ENCODE measurements around the gene RAET1E.
"Not testable (repeated sequence)": the region's sequence is repeated elsewhere in the genome, so short reads cannot be mapped to it uniquely, and the experiment has no call there.

RAET1E gene

GRCh38 chr6:149897855-149898744 lies at the start of gene RAET1E:
TSS of gene RAET1E (minus strand) at chr6:149898113. CDS start at chr6:149890901, 7,212 bp downstream.
- peak within 1 kb of the TSS; percentile 9 for H3K27ac ChIP-seq
- TF ChIP-seq ZFX (IDR thresholded peaks at IDR 0.05): no peak
- TF ChIP-seq CTCF (conservative IDR thresholded peaks at IDR 0.05): no peak

- not testable (repeated sequence) for H3K27ac ChIP-seq
These were observed 49.6 kb upstream of the RAET1E start for GRCh38 chr6:149947533-149947932.

DNA sequence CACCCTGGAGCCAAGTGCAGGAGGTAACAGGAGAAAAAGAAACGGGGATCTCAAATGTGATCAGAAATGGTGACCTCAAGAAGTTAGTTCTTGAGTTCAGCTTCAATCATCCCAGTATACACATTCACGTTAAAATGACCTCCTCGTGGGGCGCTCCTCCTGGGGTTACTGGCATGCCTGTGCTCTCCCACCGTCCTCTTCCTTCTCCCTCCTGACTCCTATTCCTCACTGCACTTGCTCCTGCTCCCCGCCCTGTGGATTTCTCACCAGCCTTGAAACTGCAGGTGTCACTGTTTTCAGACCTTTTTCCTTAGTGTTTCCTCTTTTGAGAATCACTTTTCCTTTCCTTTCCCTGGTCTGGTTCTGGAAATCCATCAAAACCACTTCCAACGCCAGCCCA lies 48.7 kb upstream of the RAET1E start:
- not testable (repeated sequence) for H3K27ac ChIP-seq

- H3K27ac ChIP-seq: not testable (repeated sequence)
These were observed 47.4 kb upstream of the RAET1E start for GRCh38 chr6:149945276-149945675.

- H3K27ac ChIP-seq: not testable (repeated sequence)
These were observed 45.4 kb upstream of the RAET1E start for GRCh38 chr6:149943321-149943720.

DNA sequence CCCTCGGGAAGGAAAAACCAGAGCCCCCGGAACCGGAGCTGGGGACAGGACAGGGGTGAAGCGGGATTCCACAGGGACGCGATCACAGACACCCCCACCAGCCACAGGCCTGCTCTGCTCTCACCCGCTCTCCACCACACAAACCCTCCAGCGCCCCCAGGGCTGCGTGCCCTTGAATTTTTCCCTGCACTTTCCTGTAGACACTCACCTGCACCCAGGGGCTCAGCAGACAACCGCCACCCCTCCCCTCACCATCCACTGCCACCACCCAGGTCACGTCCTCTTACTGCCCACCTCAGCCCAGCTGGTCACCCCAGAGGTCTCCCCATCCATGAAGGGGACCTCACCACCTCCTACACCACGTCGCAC lies 44.5 kb upstream of the RAET1E start:
- no peak for TF ChIP-seq CTCF (conservative IDR thresholded peaks at IDR 0.05)
- TF ChIP-seq ZFX (IDR thresholded peaks at IDR 0.05): no peak
- peak overlapping the region; percentile 4; the same call in 1 of the 2 replicates for H3K27ac ChIP-seq

GRCh38 chr6:149941583-149942460 lies 43.9 kb upstream of the RAET1E start, which contains the start of gene ULBP2:
TSS of gene ULBP2 (plus strand) at chr6:149942014. CDS start at chr6:149942073, 59 bp downstream.
- peak within 1 kb of the TSS; percentile 4; the same call in 1 of the 2 replicates for H3K27ac ChIP-seq
- TF ChIP-seq ZFX (IDR thresholded peaks at IDR 0.05) (no peak), CTCF (conservative IDR thresholded peaks at IDR 0.05) (no peak)

DNA sequence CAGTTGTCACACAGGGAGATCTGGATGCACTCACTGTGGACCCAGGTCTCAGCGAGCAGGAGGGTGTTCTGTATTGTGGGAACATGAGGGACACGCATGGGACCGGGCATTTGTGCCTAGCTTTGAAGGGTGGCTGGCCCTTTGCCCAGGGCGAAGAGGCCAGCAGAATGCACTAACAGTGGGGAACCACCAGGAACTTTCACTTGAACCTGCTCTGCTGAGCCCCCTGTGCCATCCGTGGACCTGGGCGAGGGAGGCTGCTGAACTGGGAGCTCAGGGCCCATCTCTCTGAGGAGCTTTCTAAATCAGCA lies 42.7 kb upstream of the RAET1E start:
- TF ChIP-seq ZFX (IDR thresholded peaks at IDR 0.05) (no peak), CTCF (conservative IDR thresholded peaks at IDR 0.05) (no peak)
- no peak overlapping the region for H3K27ac ChIP-seq

- TF ChIP-seq ZFX (IDR thresholded peaks at IDR 0.05) (no peak), CTCF (conservative IDR thresholded peaks at IDR 0.05) (no peak)
- no peak overlapping the region for H3K27ac ChIP-seq
These were observed 42.2 kb upstream of the RAET1E start for GRCh38 chr6:149939909-149940671.
